ENCODE results near the gene F10. TPM values are rescaled to one million over a fixed set of nuclear protein-coding genes. Genes with fewer than 3 reads are reported as not detected.
"Not testable (repeated sequence)": the region's sequence is repeated elsewhere in the genome, so short reads cannot be mapped to it uniquely, and the experiment has no call there.

The F10 gene
- total and polyA plus RNA-seq, 4 donors, result 3.2 to 19.9 (median 5.4) TPM

DNA sequence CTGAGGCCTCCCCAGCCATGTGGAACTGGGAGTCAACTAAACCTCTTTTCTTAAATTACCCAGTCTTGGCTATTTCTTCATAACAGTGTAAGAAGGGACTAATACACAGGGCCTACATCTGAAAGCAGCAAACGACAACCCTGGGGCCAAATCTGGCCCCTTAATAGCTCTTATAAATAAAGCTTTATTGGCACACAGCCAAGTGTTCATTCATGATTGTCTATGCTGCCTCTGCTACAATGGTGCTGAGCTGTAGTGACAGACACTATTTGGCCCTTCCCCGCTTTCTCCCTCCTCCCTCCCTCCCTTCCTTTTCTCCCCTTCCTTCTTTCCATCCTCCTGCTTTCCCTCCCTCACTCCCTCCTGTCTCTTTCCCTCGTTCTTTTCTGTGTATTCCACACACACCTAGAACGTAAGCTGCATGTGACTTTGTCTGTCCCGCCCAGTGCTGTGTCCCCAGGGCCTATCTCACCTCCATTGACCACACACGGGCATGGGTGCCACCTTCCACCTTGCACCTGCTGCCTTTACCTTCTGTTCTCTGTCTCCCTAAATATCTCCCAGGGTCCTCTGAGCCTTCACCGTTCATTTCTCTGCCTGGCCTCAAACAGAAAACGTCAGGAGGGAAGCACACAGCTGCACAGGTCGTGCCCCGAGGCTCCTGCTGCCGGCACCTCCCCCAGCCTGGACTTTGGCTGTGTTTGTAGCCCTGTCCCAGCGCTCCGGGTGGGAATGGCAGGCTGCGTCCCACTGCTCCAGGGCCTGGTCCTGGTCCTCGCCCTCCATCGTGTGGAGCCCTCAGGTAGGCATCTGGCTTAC lies 35.5 kb downstream of the F10 start, which contains the start of gene PROZ:
Gene PROZ (plus strand): TSS at position 720 of the 819 bp plus-strand sequence. CDS start 13 bp downstream, at position 733.
- no peaks in the 10 kb centered on the region for H3K36me3 ChIP-seq (ENCODE audit: control insufficient read depth, insufficient read depth, low read length)
- H3K4me3 ChIP-seq (ENCODE audit: low read depth, low read length), result no peak within 1 kb of the TSS
- H3K9me3 ChIP-seq (ENCODE audit: control insufficient read depth, insufficient read depth, low read length), result no peaks in the 10 kb centered on the region
- no peak within 1 kb of the TSS for H3K27ac ChIP-seq (ENCODE audit: low read depth, low read length)
- no peak for DNase-seq (ENCODE audit: low read depth in 4 of 6, low spot score in 6 of 6)
- WGBS (ENCODE audit: insufficient coverage), result 58% methylated on average over 16 of the region's 16 CpGs
- H3K4me1 ChIP-seq (ENCODE audit: control insufficient read depth, insufficient read depth, low read length), result peaks cover 22% of the 10 kb centered on the region
- peaks cover 14% of the 10 kb centered on the region for H3K27me3 ChIP-seq (ENCODE audit: control insufficient read depth, insufficient read depth, low read length)

GRCh38 chr13:113158946-113159345 lies 36.3 kb downstream of the F10 start:
- H3K4me3 ChIP-seq (ENCODE audit: low read depth, low read length), result no peak overlapping the region
- H3K9me3 ChIP-seq (ENCODE audit: control insufficient read depth, insufficient read depth, low read length), result no peaks in the 10 kb centered on the region
- H3K36me3 ChIP-seq (ENCODE audit: control insufficient read depth, insufficient read depth, low read length), result no peaks in the 10 kb centered on the region
- H3K27me3 ChIP-seq (ENCODE audit: control insufficient read depth, insufficient read depth, low read length), result peaks cover 16% of the 10 kb centered on the region
- DNase-seq (ENCODE audit: low read depth in 4 of 6, low spot score in 6 of 6), result no peak
- 56% methylated on average over 4 of the region's 7 CpGs for WGBS (ENCODE audit: insufficient coverage)
- no peak overlapping the region for H3K27ac ChIP-seq (ENCODE audit: low read depth, low read length)
- peaks cover 19% of the 10 kb centered on the region for H3K4me1 ChIP-seq (ENCODE audit: control insufficient read depth, insufficient read depth, low read length)

GRCh38 chr13:113159701-113160100 lies 37.1 kb downstream of the F10 start:
- WGBS (ENCODE audit: insufficient coverage), result 75% methylated on average over 17 of the region's 20 CpGs

DNA sequence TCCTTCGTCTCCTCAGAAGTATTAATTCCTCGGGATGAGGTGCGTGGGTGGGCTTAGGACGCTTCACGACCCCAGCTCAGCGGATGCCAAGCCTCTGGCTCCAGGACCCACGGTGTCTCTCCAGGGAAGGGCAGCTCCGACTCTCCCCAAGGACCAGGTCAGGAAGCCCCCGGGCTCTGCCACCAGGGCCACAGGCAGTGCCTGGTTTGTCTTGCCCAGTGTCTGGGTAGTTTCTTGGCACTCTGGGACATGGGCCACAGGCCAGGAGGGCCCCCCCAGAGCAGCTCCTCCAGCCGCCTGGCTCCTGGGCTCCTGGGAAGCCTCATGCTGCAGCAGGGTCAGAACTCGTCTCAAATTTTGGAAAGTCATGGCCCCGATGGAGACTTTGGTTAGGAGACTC lies 38.4 kb downstream of the F10 start:
- DNase-seq (ENCODE audit: low read depth in 4 of 6, low spot score in 6 of 6), result no peak
- H3K27me3 ChIP-seq (ENCODE audit: control insufficient read depth, insufficient read depth, low read length), result peaks cover 16% of the 10 kb centered on the region
- no peak overlapping the region for H3K4me3 ChIP-seq (ENCODE audit: low read depth, low read length)
- H3K36me3 ChIP-seq (ENCODE audit: control insufficient read depth, insufficient read depth, low read length), result no peaks in the 10 kb centered on the region
- H3K4me1 ChIP-seq (ENCODE audit: control insufficient read depth, insufficient read depth, low read length), result peaks cover 13% of the 10 kb centered on the region
- H3K27ac ChIP-seq (ENCODE audit: low read depth, low read length), result no peak overlapping the region
- H3K9me3 ChIP-seq (ENCODE audit: control insufficient read depth, insufficient read depth, low read length), result no peaks in the 10 kb centered on the region
- WGBS (ENCODE audit: insufficient coverage), result 78% methylated on average over 12 of the region's 12 CpGs

More at GRCh38 chr13:113159701-113160100, 37.1 kb downstream of the F10 start:
- no peaks in the 10 kb centered on the region for H3K9me3 ChIP-seq (ENCODE audit: control insufficient read depth, insufficient read depth, low read length)
- DNase-seq (ENCODE audit: low read depth in 4 of 6, low spot score in 6 of 6), result no peak
- H3K4me1 ChIP-seq (ENCODE audit: control insufficient read depth, insufficient read depth, low read length), result peaks cover 14% of the 10 kb centered on the region
- no peak overlapping the region for H3K27ac ChIP-seq (ENCODE audit: low read depth, low read length)
- H3K4me3 ChIP-seq (ENCODE audit: low read depth, low read length), result no peak overlapping the region
- H3K27me3 ChIP-seq (ENCODE audit: control insufficient read depth, insufficient read depth, low read length), result peaks cover 16% of the 10 kb centered on the region
- H3K36me3 ChIP-seq (ENCODE audit: control insufficient read depth, insufficient read depth, low read length), result no peaks in the 10 kb centered on the region

DNA sequence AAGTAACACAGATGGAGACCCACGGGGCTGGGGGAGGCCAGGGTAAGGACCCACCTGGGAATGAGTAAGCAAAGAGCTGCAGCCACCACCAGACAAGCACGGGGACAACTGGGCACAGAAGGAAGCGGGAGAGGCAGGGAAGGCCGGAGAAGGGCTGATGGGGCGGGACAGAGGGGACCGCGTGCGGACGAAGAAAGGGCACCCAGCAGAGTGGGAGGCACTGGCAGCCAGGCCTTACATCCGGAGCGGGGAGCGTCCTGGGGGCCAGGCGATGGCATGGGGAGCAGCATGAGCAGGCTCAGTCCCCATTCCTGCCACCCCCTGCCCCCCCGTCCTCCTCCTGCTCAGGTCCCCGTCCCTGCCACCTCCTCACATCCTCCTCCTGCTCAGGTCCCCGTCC lies 38.8 kb downstream of the F10 start:
- Histone ChIP-seq H3K9me3 (ENCODE audit: control insufficient read depth, insufficient read depth, low read length) (no peaks in the 10 kb centered on the region), H3K4me3 (ENCODE audit: low read depth, low read length) (no peak overlapping the region), H3K27me3 (ENCODE audit: control insufficient read depth, insufficient read depth, low read length) (peaks cover 16% of the 10 kb centered on the region), H3K27ac (ENCODE audit: low read depth, low read length) (no peak overlapping the region), H3K36me3 (ENCODE audit: control insufficient read depth, insufficient read depth, low read length) (no peaks in the 10 kb centered on the region), H3K4me1 (ENCODE audit: control insufficient read depth, insufficient read depth, low read length) (peaks cover 13% of the 10 kb centered on the region)
- DNase-seq (ENCODE audit: low read depth in 4 of 6, low spot score in 6 of 6), result no peak
- WGBS (ENCODE audit: insufficient coverage), result 30% methylated on average over 16 of the region's 16 CpGs

DNA sequence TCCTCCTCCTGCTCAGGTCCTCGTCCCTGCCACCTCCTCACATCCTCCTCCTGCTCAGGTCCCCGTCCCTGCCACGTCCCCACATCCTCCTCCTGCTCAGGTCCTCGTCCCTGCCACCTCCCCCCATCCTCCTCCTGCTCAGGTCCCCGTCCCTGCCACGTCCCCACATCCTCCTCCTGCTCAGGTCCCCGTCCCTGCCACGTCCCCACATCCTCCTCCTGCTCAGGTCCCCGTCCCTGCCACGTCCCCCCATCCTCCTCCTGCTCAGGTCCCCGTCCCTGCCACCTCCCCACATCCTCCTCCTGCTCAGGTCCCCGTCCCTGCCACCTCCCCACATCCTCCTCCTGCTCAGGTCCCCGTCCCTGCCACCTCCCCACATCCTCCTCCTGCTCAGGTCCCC lies 39.4 kb downstream of the F10 start:
- not testable (repeated sequence) for H3K36me3 ChIP-seq (ENCODE audit: control insufficient read depth, insufficient read depth, low read length); DNase-seq (ENCODE audit: low read depth in 4 of 6, low spot score in 6 of 6); H3K27ac ChIP-seq (ENCODE audit: low read depth, low read length); H3K9me3 ChIP-seq (ENCODE audit: control insufficient read depth, insufficient read depth, low read length); H3K4me3 ChIP-seq (ENCODE audit: low read depth, low read length)
- H3K4me1 ChIP-seq (ENCODE audit: control insufficient read depth, insufficient read depth, low read length), result peaks cover 13% of the 10 kb centered on the region
- no CpG with 5 or more reads among the region's 13 CpGs for WGBS (ENCODE audit: insufficient coverage)
- peaks cover 16% of the 10 kb centered on the region for H3K27me3 ChIP-seq (ENCODE audit: control insufficient read depth, insufficient read depth, low read length)

- H3K36me3 ChIP-seq (ENCODE audit: control insufficient read depth, insufficient read depth, low read length), result no peaks in the 10 kb centered on the region
- H3K27me3 ChIP-seq (ENCODE audit: control insufficient read depth, insufficient read depth, low read length), result peaks cover 16% of the 10 kb centered on the region
- no peaks in the 10 kb centered on the region for H3K9me3 ChIP-seq (ENCODE audit: control insufficient read depth, insufficient read depth, low read length)
- no peak overlapping the region for H3K27ac ChIP-seq (ENCODE audit: low read depth, low read length)
- WGBS (ENCODE audit: insufficient coverage), result 34% methylated on average over 25 of the region's 25 CpGs
- DNase-seq (ENCODE audit: low read depth in 4 of 6, low spot score in 6 of 6), result no peak
- no peak overlapping the region for H3K4me3 ChIP-seq (ENCODE audit: low read depth, low read length)
- peaks cover 13% of the 10 kb centered on the region for H3K4me1 ChIP-seq (ENCODE audit: control insufficient read depth, insufficient read depth, low read length)
These were observed 40.4 kb downstream of the F10 start for GRCh38 chr13:113162783-113163685.

DNA sequence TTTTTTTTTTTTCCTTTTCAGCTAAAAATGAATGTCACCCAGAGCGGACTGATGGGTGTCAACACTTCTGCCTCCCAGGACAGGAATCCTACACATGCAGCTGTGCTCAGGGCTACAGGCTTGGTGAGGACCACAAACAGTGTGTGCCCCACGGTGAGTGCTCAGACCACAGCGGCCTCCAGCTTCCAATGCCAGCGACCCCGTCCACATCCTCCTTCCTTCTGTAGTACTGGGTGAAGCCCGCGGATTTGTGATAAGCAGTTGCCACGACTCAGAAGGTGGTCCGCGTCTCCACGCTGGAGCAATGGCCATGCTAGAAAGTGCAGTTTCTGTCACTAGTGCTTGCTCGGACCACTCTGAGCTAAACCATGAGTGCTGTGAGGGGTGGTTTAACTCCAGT lies 41.9 kb downstream of the F10 start:
- WGBS (ENCODE audit: insufficient coverage), result 80% methylated on average over 10 of the region's 12 CpGs
- no peak for DNase-seq (ENCODE audit: low read depth in 4 of 6, low spot score in 6 of 6)
- Histone ChIP-seq H3K9me3 (ENCODE audit: control insufficient read depth, insufficient read depth, low read length) (no peaks in the 10 kb centered on the region), H3K4me1 (ENCODE audit: control insufficient read depth, insufficient read depth, low read length) (peaks cover 9% of the 10 kb centered on the region), H3K27me3 (ENCODE audit: control insufficient read depth, insufficient read depth, low read length) (peaks cover 16% of the 10 kb centered on the region), H3K4me3 (ENCODE audit: low read depth, low read length) (no peak overlapping the region), H3K27ac (ENCODE audit: low read depth, low read length) (no peak overlapping the region), H3K36me3 (ENCODE audit: control insufficient read depth, insufficient read depth, low read length) (peaks cover 2% of the 10 kb centered on the region)

DNA sequence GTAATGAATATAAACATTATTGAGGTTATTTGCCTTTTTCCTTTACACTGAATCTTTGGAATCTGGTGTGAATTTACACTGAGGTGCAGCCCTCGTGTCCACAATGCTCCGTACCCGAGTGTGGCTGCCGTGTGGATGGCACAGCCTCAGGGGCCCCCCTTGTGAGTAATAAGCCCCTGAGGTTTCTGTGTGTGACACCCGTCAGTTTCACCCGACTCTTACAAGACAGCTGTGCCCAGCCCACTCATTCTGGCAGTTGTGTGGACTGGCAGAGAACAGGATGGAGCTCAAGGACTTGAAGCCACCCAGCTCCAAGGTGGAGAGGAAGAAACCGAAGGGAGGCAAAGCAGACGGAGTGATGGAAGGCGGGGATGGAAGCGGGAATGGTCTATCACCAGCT lies 43.7 kb downstream of the F10 start:
- Histone ChIP-seq H3K4me1 (ENCODE audit: control insufficient read depth, insufficient read depth, low read length) (peaks cover 7% of the 10 kb centered on the region), H3K9me3 (ENCODE audit: control insufficient read depth, insufficient read depth, low read length) (no peaks in the 10 kb centered on the region), H3K36me3 (ENCODE audit: control insufficient read depth, insufficient read depth, low read length) (peaks cover 8% of the 10 kb centered on the region), H3K27me3 (ENCODE audit: control insufficient read depth, insufficient read depth, low read length) (peaks cover 12% of the 10 kb centered on the region), H3K4me3 (ENCODE audit: low read depth, low read length) (no peak overlapping the region), H3K27ac (ENCODE audit: low read depth, low read length) (no peak overlapping the region)
- 97% methylated on average over 8 of the region's 10 CpGs for WGBS (ENCODE audit: insufficient coverage)
- no peak for DNase-seq (ENCODE audit: low read depth in 4 of 6, low spot score in 6 of 6)

Data from spinal cord (tissue), 10 donors.